ENCODE data around the gene GNG12.

- TF ChIP-seq CTCF (conservative IDR thresholded peaks at IDR 0.05; ENCODE audit: low read length) (no peak), EZH2phosphoT487 (IDR thresholded peaks at IDR 0.05; ENCODE audit: borderline replicate concordance) (no peak)
Observed at GRCh38 chr1:67843746-67844145, 10.5 kb upstream of the GNG12 start.
